ENCODE results near the gene CPNE4.
"Not testable (repeated sequence)": the region's sequence is repeated elsewhere in the genome, so short reads cannot be mapped to it uniquely, and the experiment has no call there.

CPNE4 gene

GRCh38 chr3:132016061-132017041 lies 18.5 kb downstream of the CPNE4 start:
- no peak for DNase-seq

- DNase-seq: no peak
These were observed 20.7 kb downstream of the CPNE4 start for GRCh38 chr3:132014105-132014504.

GRCh38 chr3:132009241-132009640 lies 25.6 kb downstream of the CPNE4 start:
- no peak for DNase-seq

GRCh38 chr3:132008837-132009236 lies 26.0 kb downstream of the CPNE4 start:
- DNase-seq: no peak

- DNase-seq: no peak
These were observed 27.2 kb downstream of the CPNE4 start for GRCh38 chr3:132007617-132008016.

GRCh38 chr3:132006605-132007204 lies 28.1 kb downstream of the CPNE4 start:
- peak; percentile 46 for DNase-seq

- DNase-seq: no peak
These were observed 30.2 kb downstream of the CPNE4 start for GRCh38 chr3:132004571-132004970.

- no peak for DNase-seq
These were observed 31.1 kb downstream of the CPNE4 start for GRCh38 chr3:132003685-132004084.

GRCh38 chr3:132001999-132002398 lies 32.8 kb downstream of the CPNE4 start:
- DNase-seq: no peak

GRCh38 chr3:132001036-132001435 lies 33.8 kb downstream of the CPNE4 start:
- no peak for DNase-seq

- DNase-seq: no peak
These were observed 36.8 kb downstream of the CPNE4 start for GRCh38 chr3:131998027-131998426.

GRCh38 chr3:131995891-131996290 lies 38.9 kb downstream of the CPNE4 start:
- DNase-seq: no peak

GRCh38 chr3:131989318-131989717 lies 45.5 kb downstream of the CPNE4 start:
- no peak for DNase-seq

- no peak for DNase-seq
These were observed 46.6 kb downstream of the CPNE4 start for GRCh38 chr3:131988209-131988608.

GRCh38 chr3:131983689-131984088 lies 51.1 kb downstream of the CPNE4 start:
- no peak for DNase-seq

GRCh38 chr3:131981323-131981722 lies 53.5 kb downstream of the CPNE4 start:
- DNase-seq: no peak

- DNase-seq: no peak
These were observed 58.4 kb downstream of the CPNE4 start for GRCh38 chr3:131976448-131976847.

- DNase-seq: no peak
These were observed 59.8 kb downstream of the CPNE4 start for GRCh38 chr3:131975047-131975446.

- no peak for DNase-seq
These were observed 61.1 kb downstream of the CPNE4 start for GRCh38 chr3:131973731-131974130.

- DNase-seq: no peak
These were observed 62.3 kb downstream of the CPNE4 start for GRCh38 chr3:131972550-131972949.

- no peak for DNase-seq
These were observed 62.7 kb downstream of the CPNE4 start for GRCh38 chr3:131972091-131972490.

- not testable (repeated sequence) for DNase-seq
These were observed 71.4 kb downstream of the CPNE4 start for GRCh38 chr3:131963442-131963841.

GRCh38 chr3:131962982-131963381 lies 71.8 kb downstream of the CPNE4 start:
- DNase-seq: no peak

- no peak for DNase-seq
These were observed 74.5 kb downstream of the CPNE4 start for GRCh38 chr3:131960324-131960723.
